Mammary epithelial cell (primary cell): ENCODE results near the gene LTBP3.

Experiments
- CTCF ChIP-seq, 2 donors: IDR thresholded peaks in 1 of 2; conservative IDR thresholded peaks in 1 of 2; 2 replicates each; pipeline ENCODE4 v1.5.1; 2011 to 2012; ENCODE audit warnings: inconsistent platforms in 2 of 2, low read length in 2 of 2, mild to moderate bottlenecking in 2 of 2, control low read depth in 1 of 2, low read depth in 1 of 2; ENCODE audit not compliant: insufficient read depth in 1 of 2; ENCODE audit errors: extremely low read depth in 1 of 2
- EZH2 ChIP-seq: IDR thresholded peaks from 2 replicates; pipeline ENCODE4 v1.6.1; 2012; ENCODE audit warnings: low read length, inconsistent platforms, borderline replicate concordance

- no peak for TF ChIP-seq CTCF (conservative IDR thresholded peaks at IDR 0.05 in 1 of 2, IDR thresholded peaks at IDR 0.05 in 1 of 2; ENCODE audit: extremely low read depth in 1 of 2, insufficient read depth in 1 of 2, low read depth in 1 of 2, low read length in 2 of 2)
- no peak for TF ChIP-seq EZH2
Measured at GRCh38 chr11:65578134-65578533, 20.0 kb upstream of the LTBP3 start.
